Stomach (tissue), 9 donors: ENCODE results near the gene SEMA3A. TPM values are rescaled to one million over a fixed set of nuclear protein-coding genes. Genes with fewer than 3 reads are reported as not detected.

ENCODE experiments used
- DNase-seq, 2 donors: peaks; one replicate each; pipeline versions ENCODE4 v3.0.0 to v3.0.0-alpha.2; 2013 to 2019
- H3K27ac ChIP-seq, 5 donors: fragments of 200-600 bp in 4 of 5; sonication (generic) in 4 of 5; one replicate each; pipeline ENCODE4 v1.5.1; 2013 to 2019; ENCODE audit warnings: mild to moderate bottlenecking in 1 of 5, moderate library complexity in 1 of 5
- H3K27me3 ChIP-seq, 3 donors: fragments of 200-600 bp; sonication (generic); one replicate each; pipeline ENCODE4 v1.5.1; 2017 to 2019; ENCODE audit warnings: mixed run types in 1 of 3
- H3K36me3 ChIP-seq, 4 donors: fragments of 200-600 bp; sonication (generic); 1 replicate in 3 of 4; 2 replicates in 1 of 4; pipeline ENCODE4 v1.5.1; 2016 to 2019
- H3K4me1 ChIP-seq, 4 donors: fragments of 200-600 bp; sonication (generic); one replicate each; pipeline ENCODE4 v1.5.1; 2016 to 2019
- H3K4me3 ChIP-seq, 4 donors: fragments of 200-600 bp; sonication (generic) in 3 of 4; one replicate each; pipeline ENCODE4 v1.5.1; 2016 to 2019; ENCODE audit warnings: mild to moderate bottlenecking in 1 of 4
- H3K9me3 ChIP-seq, 4 donors: fragments of 200-600 bp; sonication (generic); one replicate each; pipeline ENCODE4 v1.5.1; 2016 to 2019
- EP300 ChIP-seq: sonication (generic); formaldehyde crosslinking; IDR thresholded peaks from one replicate; pipeline ENCODE4 v1.6.1; 2017; ENCODE audit warnings: antibody characterized with exemption
- POLR2A ChIP-seq, 4 donors: fragments of 450-650 bp; IDR thresholded peaks; one replicate each; pipeline ENCODE4 v1.6.1; 2016; ENCODE audit warnings: antibody characterized with exemption in 4 of 4, control low read depth in 2 of 4, mild to moderate bottlenecking in 1 of 4, moderate library complexity in 1 of 4
- POLR2AphosphoS5 ChIP-seq, 3 donors: sonication (generic); formaldehyde crosslinking; IDR thresholded peaks; one replicate each; pipeline ENCODE4 v1.6.1; 2016; ENCODE audit warnings: antibody characterized with exemption in 3 of 3
- WGBS, 5 donors: extraction: QIAGEN DNeasy Blood & Tissue Kit in 3 of 5; methylation state at CpG; one replicate each; pipeline versions ENCODE4 v1.1.5 to v1.1.7; 2013 to 2018; 5-methylcytosine and 5-hydroxymethylcytosine counted together
- intact Hi-C: fragments of 100-400 bp; cut with DNase I; formaldehyde crosslinking; loops from one replicate; pipeline ENCODE4 v1.15.1; 2023; ENCODE audit warnings: low total_unique reads
- polyA plus RNA-seq, 3 donors: library from polyadenylated mRNA; stranded (reverse); fragments of 200-250 nt; gene quantifications; one replicate each; pipeline ENCODE4 v1.2.3, GENCODE V29; 2013
- total RNA-seq, 5 donors: library from RNA; depleted of rRNA; stranded (reverse); fragments of >200 nt; gene quantifications; one replicate each; pipeline versions ENCODE4 v1.1.0 to v1.2.3, GENCODE V29; 2014 to 2016
- TF ChIP-seq, protein P1 (sequence below), 7 experiments: fragments of 450-650 bp in 4 of 7; fragments of 200-600 bp in 3 of 7; sonication (generic) in 3 of 7; IDR thresholded peaks; one replicate each; pipeline ENCODE4 v1.5.1; 2016 to 2019; ENCODE audit warnings: antibody characterized with exemption in 7 of 7, control low read depth in 2 of 7, mild to moderate bottlenecking in 1 of 7
- donor health status: healthy with polysubstance abuse.
- donor health status: Bipolar disorder and iron deficiency.
- donor health status: healthy.

Gene SEMA3A
- total and polyA plus RNA-seq, 8 donors: 0.31 to 34.8 (median 2.8) TPM

GRCh38 chr7:83925860-83926259, 268.7 kb downstream of the SEMA3A start:
- Histone ChIP-seq H3K27me3 (no peaks in the 10 kb centered on the region), H3K4me3 (no peak overlapping the region), H3K27ac (no peak overlapping the region), H3K36me3 (no peaks in the 10 kb centered on the region), H3K4me1 (no peaks in the 10 kb centered on the region), H3K9me3 (no peaks in the 10 kb centered on the region)
- whole genome bisulfite sequencing, 5 donors: 41 to 96% (median 50%) methylated on average over 1 of the region's 1 CpG
- intact Hi-C loops: no loop called here
- DNase-seq: no peak
- no peak for TF ChIP-seq EP300
- TF ChIP-seq, protein P1, sequence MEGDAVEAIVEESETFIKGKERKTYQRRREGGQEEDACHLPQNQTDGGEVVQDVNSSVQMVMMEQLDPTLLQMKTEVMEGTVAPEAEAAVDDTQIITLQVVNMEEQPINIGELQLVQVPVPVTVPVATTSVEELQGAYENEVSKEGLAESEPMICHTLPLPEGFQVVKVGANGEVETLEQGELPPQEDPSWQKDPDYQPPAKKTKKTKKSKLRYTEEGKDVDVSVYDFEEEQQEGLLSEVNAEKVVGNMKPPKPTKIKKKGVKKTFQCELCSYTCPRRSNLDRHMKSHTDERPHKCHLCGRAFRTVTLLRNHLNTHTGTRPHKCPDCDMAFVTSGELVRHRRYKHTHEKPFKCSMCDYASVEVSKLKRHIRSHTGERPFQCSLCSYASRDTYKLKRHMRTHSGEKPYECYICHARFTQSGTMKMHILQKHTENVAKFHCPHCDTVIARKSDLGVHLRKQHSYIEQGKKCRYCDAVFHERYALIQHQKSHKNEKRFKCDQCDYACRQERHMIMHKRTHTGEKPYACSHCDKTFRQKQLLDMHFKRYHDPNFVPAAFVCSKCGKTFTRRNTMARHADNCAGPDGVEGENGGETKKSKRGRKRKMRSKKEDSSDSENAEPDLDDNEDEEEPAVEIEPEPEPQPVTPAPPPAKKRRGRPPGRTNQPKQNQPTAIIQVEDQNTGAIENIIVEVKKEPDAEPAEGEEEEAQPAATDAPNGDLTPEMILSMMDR (IDR thresholded peaks at IDR 0.05): no peak
- TF ChIP-seq POLR2AphosphoS5 (IDR thresholded peaks at IDR 0.05): no peak
- TF ChIP-seq POLR2A (IDR thresholded peaks at IDR 0.05): no peak

DNA sequence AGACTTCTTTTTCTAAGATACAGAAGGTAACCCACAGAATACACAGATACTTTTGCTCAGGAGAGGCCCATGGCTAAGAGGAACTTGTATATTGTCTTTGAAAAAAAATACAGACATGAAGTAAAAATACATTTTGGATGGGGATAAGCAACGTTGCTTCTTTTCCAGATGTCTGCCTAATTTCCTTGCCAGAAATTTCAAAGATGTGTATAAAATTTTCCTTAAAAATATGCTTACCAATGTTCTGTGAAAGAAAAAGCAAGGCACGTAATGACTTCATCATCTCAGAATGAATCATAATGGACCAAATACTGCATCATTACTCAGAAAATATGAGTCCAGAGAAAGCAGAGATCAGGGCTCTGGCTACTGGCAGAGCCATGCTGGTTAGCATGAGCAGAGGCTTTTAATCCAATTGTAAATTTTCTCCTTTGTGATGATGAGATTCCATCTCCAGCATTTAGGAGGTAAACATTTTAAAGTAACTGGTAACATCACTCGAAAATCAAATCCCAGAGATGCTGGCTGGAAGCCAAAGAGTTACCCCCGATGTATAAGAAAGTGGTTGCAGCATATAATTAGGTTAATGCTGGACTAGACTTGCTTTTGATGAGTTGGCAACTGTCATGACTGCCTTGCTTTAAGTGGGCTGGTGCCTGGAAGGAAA, 272.5 kb downstream of the SEMA3A start:
- Histone ChIP-seq H3K9me3 (no peaks in the 10 kb centered on the region), H3K4me3 (no peak overlapping the region), H3K27me3 (no peaks in the 10 kb centered on the region), H3K4me1 (no peaks in the 10 kb centered on the region), H3K27ac (no peak overlapping the region), H3K36me3 (no peaks in the 10 kb centered on the region)
- DNase-seq: peak in 1 of 2 donors; percentile 46
- TF ChIP-seq POLR2AphosphoS5 (IDR thresholded peaks at IDR 0.05) (no peak), POLR2A (IDR thresholded peaks at IDR 0.05) (no peak), EP300 (no peak)
- TF ChIP-seq, protein P1 (IDR thresholded peaks at IDR 0.05): no peak
- whole genome bisulfite sequencing, 5 donors: 42 to 58% (median 57%) methylated on average over 4 of the region's 4 CpGs
- intact Hi-C loops: no loop called here

- H3K9me3 ChIP-seq: no peaks in the 10 kb centered on the region
- no peak for TF ChIP-seq POLR2A (IDR thresholded peaks at IDR 0.05)
- no peak for TF ChIP-seq EP300
- no peak for TF ChIP-seq POLR2AphosphoS5 (IDR thresholded peaks at IDR 0.05)
- TF ChIP-seq, protein P1 (IDR thresholded peaks at IDR 0.05): no peak
- peak in 1 of 2 donors; percentile 5 for DNase-seq
- no peaks in the 10 kb centered on the region for H3K36me3 ChIP-seq
- H3K4me1 ChIP-seq: no peaks in the 10 kb centered on the region
- no peaks in the 10 kb centered on the region for H3K27me3 ChIP-seq
- H3K4me3 ChIP-seq: no peak overlapping the region
- intact Hi-C loops: no loop called here
- no peak overlapping the region for H3K27ac ChIP-seq
- WGBS, 5 donors: 16 to 43% (median 29%) methylated on average over 1 of the region's 1 CpG
Observed at GRCh38 chr7:83921271-83921940, 273.2 kb downstream of the SEMA3A start.

- Histone ChIP-seq H3K9me3 (no peaks in the 10 kb centered on the region), H3K36me3 (no peaks in the 10 kb centered on the region), H3K27ac (no peak overlapping the region), H3K4me3 (no peak overlapping the region), H3K27me3 (no peaks in the 10 kb centered on the region), H3K4me1 (no peaks in the 10 kb centered on the region)
- DNase-seq: no peak
- intact Hi-C loops: no loop called here
- TF ChIP-seq EP300 (no peak), POLR2AphosphoS5 (IDR thresholded peaks at IDR 0.05) (no peak), POLR2A (IDR thresholded peaks at IDR 0.05) (no peak)
- TF ChIP-seq, protein P1 (IDR thresholded peaks at IDR 0.05): no peak
- WGBS, 5 donors: 24 to 42% (median 37%) methylated on average over 1 of the region's 1 CpG
Observed at GRCh38 chr7:83918142-83918541, 276.4 kb downstream of the SEMA3A start.
